H9 (cell line): ENCODE results near the gene YPEL3. TPM values are rescaled to one million over a fixed set of nuclear protein-coding genes. Genes with fewer than 3 reads are reported as not detected.

ENCODE experiments used
- DNase-seq: peaks from one replicate; pipeline ENCODE4 v3.0.0-alpha.2; 2017
- H2AFZ ChIP-seq: one replicate; pipeline ENCODE4 v1.6.1; 2013; ENCODE audit warnings: mild to moderate bottlenecking, low read length, control low read depth, moderate library complexity
- H2AK5ac ChIP-seq: 2 replicates; pipeline ENCODE4 v1.6.1; 2013; ENCODE audit warnings: low read length, control low read depth, mixed read lengths; ENCODE audit not compliant: insufficient read length
- H2BK120ac ChIP-seq: one replicate; pipeline ENCODE4 v1.6.1; 2013; ENCODE audit warnings: low read depth, mild to moderate bottlenecking, low read length, control low read depth, inconsistent platforms; ENCODE audit not compliant: poor library complexity, severe bottlenecking
- H2BK12ac ChIP-seq: 2 replicates; pipeline ENCODE4 v1.6.1; 2013; ENCODE audit warnings: low read length, control low read depth, mixed read lengths, low read depth; ENCODE audit not compliant: insufficient read length
- H2BK15ac ChIP-seq: 2 replicates; pipeline ENCODE4 v1.6.1; 2013; ENCODE audit warnings: low read depth, low read length, control low read depth
- H2BK20ac ChIP-seq: one replicate; pipeline ENCODE4 v1.6.1; 2013; ENCODE audit warnings: low read depth, mild to moderate bottlenecking, low read length, control low read depth, inconsistent platforms; ENCODE audit not compliant: poor library complexity, severe bottlenecking
- H2BK5ac ChIP-seq: 2 replicates; pipeline ENCODE4 v1.6.1; 2013; ENCODE audit warnings: low read length, control low read depth, mixed read lengths; ENCODE audit not compliant: insufficient read length
- H3K14ac ChIP-seq: 2 replicates; pipeline ENCODE4 v1.6.1; 2013; ENCODE audit warnings: low read length, control low read depth; ENCODE audit not compliant: insufficient read depth
- H3K18ac ChIP-seq: 2 replicates; pipeline ENCODE4 v1.6.1; 2013; ENCODE audit warnings: low read depth, mild to moderate bottlenecking, mixed read lengths, low read length, control low read depth; ENCODE audit not compliant: insufficient read length
- H3K23ac ChIP-seq: 2 replicates; pipeline ENCODE4 v1.6.1; 2013; ENCODE audit warnings: low read length, control low read depth, mixed read lengths, low read depth; ENCODE audit not compliant: insufficient read length
- H3K23me2 ChIP-seq: 2 replicates; pipeline ENCODE4 v1.6.1; 2013; ENCODE audit warnings: low read depth, mild to moderate bottlenecking, mixed read lengths, low read length, control low read depth; ENCODE audit not compliant: insufficient read length, poor library complexity, severe bottlenecking
- H3K27ac ChIP-seq: 2 replicates; pipeline ENCODE4 v1.5.1; 2013; ENCODE audit warnings: low read length, control low read depth, mixed read lengths, low read depth; ENCODE audit not compliant: insufficient read length
- H3K27me3 ChIP-seq: 2 replicates; pipeline ENCODE4 v1.6.1; 2013; ENCODE audit warnings: low read length, control low read depth, inconsistent platforms; ENCODE audit not compliant: insufficient read depth
- H3K4ac ChIP-seq: 2 replicates; pipeline ENCODE4 v1.6.1; 2013; ENCODE audit warnings: low read depth, mild to moderate bottlenecking, control low read depth, inconsistent platforms, low read length, moderate library complexity
- H3K4me1 ChIP-seq: 2 replicates; pipeline ENCODE4 v1.6.1; 2013; ENCODE audit warnings: low read length, control low read depth, inconsistent platforms; ENCODE audit not compliant: insufficient read depth
- H3K4me2 ChIP-seq: 2 replicates; pipeline ENCODE4 v1.6.1; 2013; ENCODE audit warnings: low read length, control low read depth, mixed read lengths; ENCODE audit not compliant: insufficient read length, insufficient read depth
- H3K56ac ChIP-seq: 2 replicates; pipeline ENCODE4 v1.6.1; 2013; ENCODE audit warnings: low read depth, mild to moderate bottlenecking, mixed read lengths, low read length, control low read depth; ENCODE audit not compliant: insufficient read length
- H3K79me1 ChIP-seq: 2 replicates; pipeline ENCODE4 v1.6.1; 2013; ENCODE audit warnings: low read depth, mild to moderate bottlenecking, moderate library complexity, low read length, control low read depth, inconsistent platforms; ENCODE audit not compliant: insufficient read depth, poor library complexity, severe bottlenecking
- H3K79me2 ChIP-seq: 2 replicates; pipeline ENCODE4 v1.6.1; 2013; ENCODE audit warnings: low read length, control low read depth, inconsistent platforms; ENCODE audit not compliant: insufficient read depth
- H3K9ac ChIP-seq: 2 replicates; pipeline ENCODE4 v1.6.1; 2013; ENCODE audit warnings: low read length, control low read depth, mixed read lengths; ENCODE audit not compliant: insufficient read length; ENCODE audit errors: extremely low read depth
- H3K9me3 ChIP-seq: one replicate; pipeline ENCODE4 v1.6.1; 2013; ENCODE audit warnings: low read depth, low read length, inconsistent platforms; ENCODE audit not compliant: control insufficient read depth
- H3T11ph ChIP-seq: one replicate; pipeline ENCODE4 v1.6.1; 2013; ENCODE audit warnings: mild to moderate bottlenecking, low read length, control low read depth, inconsistent platforms
- H4K20me1 ChIP-seq: one replicate; pipeline ENCODE4 v1.6.1; 2013; ENCODE audit not compliant: control insufficient read depth, insufficient read length, insufficient read depth
- H4K5ac ChIP-seq: 2 replicates; pipeline ENCODE4 v1.6.1; 2013; ENCODE audit warnings: low read depth, mild to moderate bottlenecking, mixed read lengths, low read length, control low read depth; ENCODE audit not compliant: insufficient read length
- H4K8ac ChIP-seq: replicated peaks from 2 replicates; pipeline ENCODE4 v1.6.1; 2013; ENCODE audit warnings: low read length, control low read depth, mixed read lengths, low read depth; ENCODE audit not compliant: insufficient read length
- H4K91ac ChIP-seq: 2 replicates; pipeline ENCODE4 v1.6.1; 2013; ENCODE audit warnings: low read depth, mild to moderate bottlenecking, moderate library complexity, mixed read lengths, low read length, control low read depth; ENCODE audit not compliant: insufficient read length
- H3K27ac Mint-ChIP-seq, 3 experiments: 2 replicates in 2 of 3; 3 replicates in 1 of 3; pipeline ENCODE4 v1.8.0; 2020 to 2021; ENCODE audit warnings: mixed read lengths in 3 of 3, mild to moderate bottlenecking in 1 of 3, moderate library complexity in 1 of 3
- H3K27me3 Mint-ChIP-seq: 2 replicates; pipeline ENCODE4 v1.8.0; 2021; ENCODE audit warnings: low read depth, mild to moderate bottlenecking, moderate library complexity, mixed read lengths
- H3K36me3 Mint-ChIP-seq, 3 experiments: 2 replicates in 2 of 3; 3 replicates in 1 of 3; pipeline ENCODE4 v1.8.0; 2020 to 2021; ENCODE audit warnings: low read depth in 3 of 3, mixed read lengths in 3 of 3; ENCODE audit not compliant: insufficient read depth in 1 of 3
- H3K4me1 Mint-ChIP-seq, 2 experiments: 2 replicates each; pipeline ENCODE4 v1.8.0; 2020; ENCODE audit warnings: mixed read lengths in 2 of 2
- H3K4me3 Mint-ChIP-seq, 2 experiments: 2 replicates in 1 of 2; 3 replicates in 1 of 2; pipeline ENCODE4 v1.8.0; 2020 to 2021; ENCODE audit warnings: mild to moderate bottlenecking in 2 of 2, mixed read lengths in 2 of 2, moderate library complexity in 1 of 2
- H3K9me3 Mint-ChIP-seq, 2 experiments: 2 replicates in 1 of 2; 3 replicates in 1 of 2; pipeline ENCODE4 v1.8.0; 2020; ENCODE audit warnings: mild to moderate bottlenecking in 2 of 2, mixed read lengths in 2 of 2, moderate library complexity in 1 of 2
- CTCF ChIP-seq: fragments of 200-600 bp; sonication (generic); conservative IDR thresholded peaks from 3 replicates; pipeline ENCODE4 v1.8.0; 2021; ENCODE audit warnings: antibody characterized with exemption, mild to moderate bottlenecking
- WGBS: extraction: QIAGEN DNeasy Blood & Tissue Kit; methylation state at CpG from one replicate; pipeline ENCODE4 v1.1.7; 2013; ENCODE audit warnings: missing lambda C conversion rate, low lambda C conversion rate, mixed read lengths; ENCODE audit not compliant: insufficient read length; ENCODE audit errors: extremely low coverage; 5-methylcytosine and 5-hydroxymethylcytosine counted together
- total RNA-seq: library from RNA; stranded (reverse); gene quantifications from 2 replicates; pipeline ENCODE4 v1.2.1, GENCODE V29; 2021

The YPEL3 gene
- total RNA-seq, 1 experiment from 2014 or later: 27.5 TPM

DNA sequence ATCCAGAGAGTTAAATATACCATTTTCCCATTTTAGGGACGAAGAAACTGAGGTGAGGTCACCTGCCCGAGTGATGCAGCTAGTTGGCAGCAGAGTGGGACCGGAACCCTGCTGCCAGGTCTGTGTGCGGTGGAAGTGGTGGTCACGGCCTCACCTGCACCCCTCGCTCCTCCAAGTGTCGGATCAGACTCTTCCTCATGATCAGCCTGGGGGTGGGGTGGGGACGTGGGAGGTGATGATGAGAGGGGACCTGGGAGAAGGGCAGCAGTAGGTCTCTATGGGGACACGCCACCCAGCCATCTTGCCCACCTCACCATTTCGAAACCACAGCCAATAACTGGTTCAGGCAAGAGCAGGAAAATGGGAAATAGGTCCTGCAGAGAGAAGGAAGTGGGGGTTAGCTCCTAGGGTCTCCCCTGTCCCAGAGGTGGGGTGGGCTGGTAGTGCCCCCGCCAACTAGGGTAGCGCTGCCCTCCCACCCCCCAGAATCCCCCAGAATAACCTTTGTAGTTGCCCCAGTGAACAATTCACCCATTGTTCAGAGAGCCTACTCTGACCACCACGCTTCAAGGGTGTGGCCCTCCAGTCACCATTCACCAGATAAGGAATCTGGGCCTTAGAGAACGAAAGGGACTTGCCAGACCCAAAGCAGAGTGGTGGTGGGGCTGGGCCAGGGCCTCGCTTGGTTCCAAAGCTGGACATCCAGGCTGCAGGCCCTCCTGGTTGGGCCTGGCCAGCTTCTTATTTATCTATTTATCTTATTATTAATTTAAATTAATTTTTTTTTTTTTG lies 12.2 kb upstream of the YPEL3 start:
- no peaks in the 10 kb centered on the region for H3K79me2 ChIP-seq
- H3K23ac ChIP-seq: no peak overlapping the region
- H2AK5ac ChIP-seq: no peak overlapping the region
- H3K9me3 ChIP-seq: no peaks in the 10 kb centered on the region
- H3K36me3 Mint-ChIP-seq: peaks cover 3 to 29% (median 26%) of the 10 kb centered on the region in 3 experiments; a peak in 6 of 7 replicates
- H2BK20ac ChIP-seq: no peak overlapping the region
- H3K4me3 Mint-ChIP-seq: no peak overlapping the region
- no CpG with 5 or more reads among the region's 15 CpGs for WGBS
- no peak overlapping the region for H3K14ac ChIP-seq
- H3K9me3 Mint-ChIP-seq: no peaks in the 10 kb centered on the region
- no peak overlapping the region for H3K4me2 ChIP-seq
- H2AFZ ChIP-seq: no peak overlapping the region
- no peak overlapping the region for H3K56ac ChIP-seq
- no peak overlapping the region for H3T11ph ChIP-seq
- no peak overlapping the region for H3K18ac ChIP-seq
- no peak overlapping the region for H3K9ac ChIP-seq
- no peak overlapping the region for H3K27ac ChIP-seq
- no peak overlapping the region for H3K27ac Mint-ChIP-seq
- no peak overlapping the region for H2BK120ac ChIP-seq
- DNase-seq: no peak
- no peak overlapping the region for H2BK5ac ChIP-seq
- H4K5ac ChIP-seq: no peak overlapping the region
- H3K4ac ChIP-seq: no peak overlapping the region
- no peaks in the 10 kb centered on the region for H3K23me2 ChIP-seq
- no peaks in the 10 kb centered on the region for H3K4me1 ChIP-seq
- no peak overlapping the region for H2BK12ac ChIP-seq
- no peaks in the 10 kb centered on the region; the same call in 1 of the 2 replicates for H3K27me3 Mint-ChIP-seq
- H3K79me1 ChIP-seq: no peaks in the 10 kb centered on the region
- no peak overlapping the region for H4K8ac ChIP-seq
- TF ChIP-seq CTCF: no peak
- no peak overlapping the region for H2BK15ac ChIP-seq
- no peaks in the 10 kb centered on the region for H3K27me3 ChIP-seq
- H4K91ac ChIP-seq: no peak overlapping the region
- H4K20me1 ChIP-seq: no peaks in the 10 kb centered on the region
- peaks cover 2 to 3% of the 10 kb centered on the region in 2 experiments for H3K4me1 Mint-ChIP-seq
